Measurements from ENCODE around the gene HRNR.

GRCh38 chr1:152224093-152224492, at the start of gene HRNR:
- no peak for TF ChIP-seq POLR2A (IDR thresholded peaks at IDR 0.05; ENCODE audit: low read depth, low read length)
- no peak for TF ChIP-seq TAF1 (IDR thresholded peaks at IDR 0.05; ENCODE audit: borderline replicate concordance, low read depth, low read length)

Data from GM12892 (cell line).